OCI-M2 (cell line): Measurements from ENCODE around the gene FAR2.
"Not testable (repeated sequence)": the region's sequence is repeated elsewhere in the genome, so short reads cannot be mapped to it uniquely, and the experiment has no call there.

Experiments
- DNase-seq: peaks from one replicate; lab custom pipeline; 2025; ENCODE audit not compliant: unreplicated experiment; lab: John Stamatoyannopoulos, UW

Gene FAR2

DNA sequence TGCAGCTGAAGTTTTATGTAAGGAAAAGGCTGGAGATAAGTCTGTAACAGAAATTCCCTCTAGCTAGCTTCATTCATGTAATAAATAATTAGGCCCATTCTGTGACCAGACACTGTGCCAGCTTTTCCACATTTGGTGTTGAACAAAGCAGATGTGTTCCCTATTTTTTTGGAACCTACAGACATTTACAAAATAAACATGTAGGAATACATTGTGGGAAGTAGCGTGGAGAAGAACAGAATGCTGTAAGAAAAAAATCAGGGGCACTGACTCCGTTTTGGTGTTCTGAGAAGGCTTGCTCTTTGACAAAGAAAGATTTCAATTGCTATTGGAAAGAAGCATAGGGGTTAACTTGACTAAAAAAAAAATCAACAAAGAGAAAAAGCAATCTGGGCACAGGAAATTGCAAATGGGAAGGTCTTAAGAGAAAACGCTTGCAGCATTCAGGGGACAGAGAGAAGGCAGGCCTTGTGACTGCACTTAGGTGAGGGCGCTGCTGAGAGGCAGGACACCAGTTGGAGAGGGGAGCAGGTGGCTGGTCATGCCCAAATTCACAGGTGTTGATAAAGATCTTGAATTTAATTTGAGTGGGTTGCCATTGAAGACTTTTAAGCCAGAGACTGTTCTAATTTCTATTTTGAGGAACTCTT is 4.0 kb downstream of the FAR2 start:
- DNase-seq = no peak

DNA sequence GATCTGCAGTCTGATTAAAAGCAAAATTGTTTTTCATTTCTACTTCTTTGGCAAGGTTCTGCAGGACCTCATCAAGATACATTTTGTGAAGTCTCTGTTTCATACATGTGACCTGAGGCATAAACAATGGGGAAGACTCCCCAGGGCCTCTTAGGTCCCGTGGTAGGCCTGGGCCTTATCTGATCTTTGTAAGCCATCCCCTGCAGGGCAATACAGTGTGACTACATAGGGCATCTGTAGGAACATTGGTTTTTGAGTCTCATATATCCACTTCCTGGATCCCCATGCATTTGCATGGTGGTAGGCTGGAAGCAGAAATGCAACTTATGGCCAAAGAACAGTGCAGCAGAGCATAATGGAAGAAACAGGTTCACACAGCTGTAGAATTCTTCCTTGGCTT is 6.0 kb downstream of the FAR2 start:
- no peak for DNase-seq

DNA sequence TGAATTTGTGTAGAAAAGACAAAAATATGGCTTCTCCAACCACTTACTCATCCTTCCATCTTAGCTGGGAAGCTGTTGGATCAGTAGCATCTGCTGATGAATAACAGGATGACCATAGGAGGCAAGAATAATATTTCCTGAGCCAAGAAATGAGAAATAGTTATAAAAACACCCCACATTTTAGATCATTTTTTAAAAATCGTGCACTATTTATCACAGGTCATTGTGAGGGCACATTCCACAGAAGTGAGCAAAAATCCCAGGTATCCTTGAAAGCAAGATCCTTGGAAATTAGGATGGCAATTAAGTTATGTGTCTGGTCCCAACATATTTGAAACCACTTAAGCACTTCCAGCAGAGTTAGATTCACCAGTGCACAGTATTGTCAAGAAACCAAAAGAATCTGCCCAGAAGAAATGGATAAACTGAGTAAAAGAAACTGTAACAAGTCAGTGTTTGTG is 8.4 kb downstream of the FAR2 start:
- no peak for DNase-seq

DNA sequence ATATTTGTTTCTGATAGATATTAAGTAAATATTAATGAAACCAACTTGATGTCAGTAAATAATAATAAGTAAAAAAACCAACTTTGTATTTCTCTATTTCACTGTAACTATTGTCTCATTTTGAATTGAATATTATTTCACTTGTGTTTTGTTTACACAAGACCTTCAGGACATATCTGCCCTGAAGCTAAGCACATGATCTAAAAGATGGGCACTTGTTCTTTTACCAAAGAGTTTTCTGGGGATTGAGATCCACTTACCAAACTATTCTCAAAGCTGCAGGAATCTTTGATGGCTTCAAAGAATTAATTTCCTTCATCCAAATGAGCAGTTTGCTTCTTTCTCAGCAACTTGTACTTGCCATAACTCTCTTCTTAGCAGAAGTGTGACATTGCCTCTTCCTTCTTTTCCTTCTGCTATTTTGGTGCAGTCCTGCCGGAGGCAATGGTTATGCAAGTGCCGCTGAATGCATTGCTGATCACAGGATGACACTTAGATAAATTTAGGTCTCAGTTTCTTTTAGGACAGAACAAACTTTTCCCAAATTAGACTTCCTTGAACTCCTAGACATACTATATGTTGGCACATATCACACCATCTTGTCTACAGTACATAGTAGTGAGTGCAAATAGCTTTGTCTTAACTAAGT is 9.2 kb downstream of the FAR2 start:
- DNase-seq = no peak

DNA sequence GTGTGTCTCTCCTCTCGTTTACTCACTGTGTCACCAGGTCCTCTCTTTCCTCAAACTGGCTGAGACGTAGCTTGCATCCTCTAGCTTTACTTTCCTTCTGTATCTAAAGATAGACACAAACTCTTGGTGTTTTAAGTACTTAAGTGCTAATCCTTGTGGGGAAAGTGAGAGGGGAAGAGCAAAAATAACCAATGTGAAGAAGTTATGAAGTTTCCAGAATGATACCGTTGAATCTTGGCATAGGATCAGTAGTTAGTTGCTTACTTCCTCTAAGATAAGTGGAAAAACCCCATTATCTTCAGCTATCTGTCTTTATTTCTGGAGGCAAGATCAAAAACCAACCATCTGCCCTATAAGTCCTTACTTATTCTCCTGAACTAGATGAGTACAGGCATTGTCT is 10.6 kb downstream of the FAR2 start:
- no peak for DNase-seq

DNA sequence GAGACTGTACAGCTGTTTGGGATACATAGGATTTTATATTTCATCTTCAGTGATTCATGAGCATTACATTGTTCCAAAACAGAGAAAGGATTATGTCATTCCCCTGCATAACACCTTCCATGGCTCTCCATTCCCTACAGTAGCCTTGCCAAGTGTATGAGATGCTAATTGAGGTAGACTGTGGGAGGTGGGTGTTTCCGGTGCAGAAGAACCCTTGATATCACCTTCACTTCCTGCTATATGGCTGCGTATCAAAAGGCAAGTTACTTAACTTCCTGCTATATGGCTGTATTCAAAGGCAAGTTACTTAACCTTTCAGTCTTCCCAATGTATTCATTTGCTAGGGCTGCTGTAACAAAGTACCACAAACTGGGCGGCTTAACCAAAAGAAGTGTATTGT is 11.2 kb downstream of the FAR2 start:
- DNase-seq = no peak

DNA sequence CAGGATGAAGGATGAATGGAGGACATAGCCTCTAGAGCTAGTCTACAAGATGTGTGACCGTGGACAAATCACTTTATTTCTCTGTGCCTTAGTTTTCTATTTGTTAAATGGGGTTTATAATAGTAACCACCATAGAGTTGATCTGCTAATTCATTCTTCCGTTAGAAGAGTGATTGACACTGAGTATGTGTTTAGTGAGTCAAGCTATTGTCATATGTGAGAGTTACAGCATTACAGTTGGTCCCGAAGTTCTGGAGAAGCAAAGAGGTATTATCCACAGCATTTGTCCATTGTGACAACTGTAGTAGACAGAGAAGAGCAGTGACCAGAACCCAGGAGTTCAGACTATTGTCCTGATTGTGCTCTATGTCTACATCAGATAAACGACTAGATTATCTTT is 14.1 kb downstream of the FAR2 start:
- no peak for DNase-seq

DNA sequence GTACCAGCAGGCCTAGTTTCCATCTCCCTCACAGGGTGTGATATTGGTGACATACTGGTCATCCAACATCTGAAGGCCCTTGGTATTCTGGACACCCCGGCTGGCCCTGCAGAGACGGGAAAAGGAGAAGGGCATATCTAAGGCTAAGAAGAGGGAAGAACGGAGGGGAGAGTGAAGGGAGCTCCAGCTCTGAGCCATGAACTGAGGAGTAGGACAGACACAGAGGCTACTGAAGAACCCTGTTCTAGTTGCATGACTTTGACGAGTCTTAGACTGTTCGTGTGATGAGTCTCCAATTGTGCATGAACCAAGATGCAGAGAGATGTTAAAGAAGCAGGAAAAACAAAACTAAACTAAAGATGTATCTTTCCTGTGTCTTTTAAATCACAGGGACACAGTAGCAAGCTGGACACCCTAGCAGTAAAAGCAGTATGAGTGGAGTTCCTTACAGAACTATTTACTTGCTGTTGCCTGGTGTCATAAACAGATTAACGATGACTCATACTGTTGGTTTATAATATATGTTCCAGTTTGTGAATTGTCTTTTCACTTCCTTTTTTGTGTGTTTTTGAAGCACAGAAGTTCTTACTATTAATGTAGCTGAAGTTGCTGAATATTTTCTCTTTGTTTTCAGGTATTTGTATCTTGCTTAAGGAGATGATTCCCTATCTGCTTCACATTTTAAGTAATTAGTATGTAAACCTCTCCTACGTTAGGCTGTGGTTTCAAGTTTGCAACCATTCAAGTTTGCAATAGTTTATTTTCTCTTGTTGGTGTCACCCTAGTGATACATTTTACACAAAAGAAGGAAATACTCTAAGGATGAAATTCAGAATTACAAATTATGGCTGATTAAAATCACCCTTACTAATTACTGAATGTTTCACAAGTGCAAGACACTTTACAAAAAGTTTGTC is 15.7 kb downstream of the FAR2 start:
- DNase-seq = no peak

DNA sequence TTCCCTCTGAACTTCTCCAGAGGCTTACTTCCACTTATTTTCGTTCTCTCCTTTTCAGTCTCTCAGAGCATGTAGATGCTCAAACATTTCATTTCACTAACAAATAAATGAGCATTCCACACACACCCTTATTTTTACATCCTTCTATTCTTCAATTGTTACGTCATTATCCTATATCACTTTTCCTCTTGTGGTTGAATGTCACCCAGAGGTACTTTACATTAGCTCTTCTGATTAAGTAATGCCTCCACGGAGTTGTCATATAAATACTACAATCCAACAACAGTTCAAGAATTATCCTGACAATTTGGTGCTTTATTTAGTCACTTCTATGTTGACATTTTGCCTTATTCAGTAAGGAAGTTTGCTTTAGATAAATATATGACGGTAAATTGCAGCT is 18.4 kb downstream of the FAR2 start:
- no peak for DNase-seq

DNA sequence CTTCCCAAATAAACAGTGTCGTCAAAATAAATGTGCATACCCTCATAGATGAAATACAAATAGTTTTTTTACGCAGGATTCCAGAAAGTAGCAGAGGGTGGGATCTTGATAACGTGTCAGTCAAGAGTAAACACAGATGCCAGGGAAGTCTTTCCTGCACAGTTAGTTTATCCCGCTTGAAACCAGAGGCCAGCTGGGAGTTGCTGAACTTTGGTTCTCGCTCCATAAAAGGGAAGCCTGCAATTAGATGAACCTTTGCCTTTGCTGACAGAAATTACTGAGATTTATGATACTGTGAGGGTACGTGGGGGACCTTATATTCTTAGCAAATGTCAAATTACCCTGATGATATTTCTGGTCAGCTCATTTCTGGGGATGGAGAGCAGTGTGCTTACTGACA is 18.9 kb downstream of the FAR2 start:
- DNase-seq = no peak

DNA sequence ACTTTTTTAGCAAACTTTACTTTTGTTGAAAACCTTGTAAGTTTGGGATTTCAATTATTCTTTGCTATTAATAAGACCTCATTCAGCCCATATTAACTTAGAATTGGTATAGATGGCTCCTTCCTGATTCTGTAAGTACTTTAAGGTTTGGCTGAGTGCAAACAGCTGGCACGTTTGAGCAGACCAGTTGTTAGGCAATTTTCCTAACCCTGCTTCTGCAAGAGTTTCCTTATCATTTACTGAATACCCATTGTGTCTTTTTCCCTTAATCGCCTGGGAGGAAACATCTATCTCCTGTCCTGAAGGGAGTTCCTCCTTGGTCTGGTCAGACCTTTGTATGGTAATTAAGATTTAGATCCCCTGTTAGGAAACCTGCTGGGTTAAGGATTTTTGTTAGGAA is 20.9 kb downstream of the FAR2 start:
- not testable (repeated sequence) for DNase-seq

DNA sequence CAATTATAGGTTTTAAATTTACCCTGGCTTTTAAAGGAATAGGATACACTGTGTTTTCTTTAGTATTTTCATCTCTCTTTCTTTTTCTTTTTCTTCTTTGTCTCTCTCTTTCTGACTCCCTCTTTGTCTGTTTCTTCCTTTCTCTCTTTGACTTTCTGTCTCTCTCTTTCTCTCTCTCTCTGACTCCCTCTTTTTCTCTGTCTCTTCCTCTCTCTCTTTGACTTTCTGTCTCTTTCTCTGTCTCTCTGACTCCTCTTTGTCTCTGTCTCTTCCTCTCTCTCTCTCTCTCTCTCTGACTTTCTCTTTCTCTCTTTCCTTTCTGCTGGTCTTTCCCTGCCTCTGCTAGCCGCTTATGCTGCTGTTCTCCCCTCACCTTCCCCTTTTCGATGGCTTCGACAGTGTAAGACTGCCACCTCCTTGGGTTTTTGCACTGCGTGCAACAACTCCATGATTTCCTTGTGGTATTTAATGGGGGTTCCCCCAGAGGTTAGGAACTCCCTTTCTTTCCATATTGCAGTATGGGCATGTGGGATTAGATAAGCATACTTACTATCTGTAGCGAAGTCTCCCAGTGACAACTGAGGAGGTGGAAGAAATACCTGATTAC is 21.5 kb downstream of the FAR2 start:
- not testable (repeated sequence) for DNase-seq

DNA sequence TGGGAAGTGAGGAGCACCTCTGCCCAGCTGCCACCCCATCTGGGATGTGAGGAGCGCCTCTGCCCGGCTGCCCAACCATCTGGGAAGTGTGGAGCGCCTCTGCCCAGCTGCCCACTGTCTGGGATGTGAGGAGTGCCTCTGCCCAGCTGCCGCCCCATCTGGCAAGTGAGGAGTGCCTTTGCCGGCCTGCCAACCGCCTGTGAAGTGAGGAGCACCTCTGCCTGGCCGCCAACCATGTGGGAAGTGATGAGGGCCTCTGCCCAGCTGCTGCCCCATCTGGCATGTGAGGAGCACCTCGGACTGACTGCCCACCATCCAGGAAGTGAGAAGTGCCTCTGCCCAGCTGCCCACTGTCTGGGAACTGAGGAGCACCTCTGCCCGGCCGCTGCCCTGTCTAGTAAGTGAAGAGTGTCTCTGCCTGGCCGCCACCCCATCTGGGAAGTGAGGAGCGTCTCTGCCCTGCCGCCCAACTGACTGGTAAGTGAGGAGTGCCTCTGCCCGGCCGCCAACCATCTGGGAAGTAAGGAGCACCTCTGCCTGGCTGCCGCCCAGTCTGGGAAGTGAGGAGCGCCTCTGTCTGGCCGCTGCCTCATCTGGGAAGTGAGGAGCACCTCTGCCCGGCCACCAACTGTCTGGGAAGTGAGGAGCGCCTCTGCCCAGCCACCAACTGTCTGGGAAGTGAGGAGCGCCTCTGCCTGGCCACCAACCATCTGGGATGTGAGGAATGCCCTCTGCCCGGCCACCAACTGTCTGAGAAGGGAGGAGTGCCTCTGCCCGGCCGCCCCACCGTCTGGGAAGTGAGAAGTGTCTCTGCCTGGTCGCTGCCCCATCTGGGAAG is 22.6 kb downstream of the FAR2 start:
- DNase-seq = no peak

DNA sequence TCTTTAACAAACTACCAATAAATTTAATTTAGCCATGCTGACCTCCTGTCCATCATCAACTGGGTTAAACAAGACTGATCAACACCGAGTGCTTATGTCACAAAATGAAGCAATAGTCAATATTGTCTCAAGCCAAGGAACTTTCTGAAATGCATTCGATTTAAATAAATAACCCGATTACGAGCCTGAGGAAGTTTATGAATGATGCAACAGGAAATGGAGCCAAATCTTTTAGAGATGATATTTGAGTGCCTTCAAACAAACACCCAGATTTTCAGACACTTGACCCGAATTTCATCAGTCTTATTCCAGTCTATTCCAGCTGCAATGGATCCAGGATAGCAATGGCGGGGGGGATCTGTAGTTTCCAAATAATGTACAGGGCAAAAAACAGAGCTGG is 27.9 kb downstream of the FAR2 start:
- DNase-seq = no peak

DNA sequence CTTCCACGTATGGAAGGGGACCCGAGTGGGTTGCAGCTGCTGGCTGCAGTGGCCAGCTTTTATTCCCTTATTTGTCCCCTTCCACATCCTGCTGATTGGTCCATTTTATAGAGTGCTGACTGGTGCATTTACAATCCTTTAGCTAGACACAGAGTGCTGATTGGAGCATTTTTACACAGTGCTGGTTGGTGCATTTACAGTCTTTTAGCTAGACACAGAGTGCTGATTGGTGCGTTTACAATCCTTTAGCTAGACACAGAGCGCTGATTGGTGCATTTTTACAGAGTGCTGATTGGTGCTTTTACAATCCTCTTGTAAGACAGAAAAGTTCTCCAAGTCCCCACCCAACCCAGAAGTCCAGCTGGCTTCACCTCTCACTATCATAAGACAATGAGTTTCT is 33.2 kb downstream of the FAR2 start:
- not testable (repeated sequence) for DNase-seq

DNA sequence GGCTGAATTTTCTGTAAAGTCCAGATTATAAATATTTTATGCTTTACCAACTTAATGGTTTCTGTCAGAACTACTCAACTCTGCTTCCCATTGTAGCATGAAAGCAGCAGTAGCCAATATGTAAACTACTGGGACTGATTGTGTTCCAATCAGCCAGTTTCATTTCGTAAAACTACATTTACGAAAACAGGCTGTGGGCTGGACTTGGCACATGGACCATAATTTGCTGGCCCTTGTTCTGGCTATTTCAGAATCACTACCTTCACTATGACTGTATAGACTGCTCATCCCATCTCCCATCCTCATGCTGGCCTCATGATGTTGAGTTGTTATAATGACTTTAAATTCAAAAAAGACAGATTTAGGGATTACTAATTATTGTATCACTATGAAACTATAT is 38.7 kb downstream of the FAR2 start:
- no peak for DNase-seq

DNA sequence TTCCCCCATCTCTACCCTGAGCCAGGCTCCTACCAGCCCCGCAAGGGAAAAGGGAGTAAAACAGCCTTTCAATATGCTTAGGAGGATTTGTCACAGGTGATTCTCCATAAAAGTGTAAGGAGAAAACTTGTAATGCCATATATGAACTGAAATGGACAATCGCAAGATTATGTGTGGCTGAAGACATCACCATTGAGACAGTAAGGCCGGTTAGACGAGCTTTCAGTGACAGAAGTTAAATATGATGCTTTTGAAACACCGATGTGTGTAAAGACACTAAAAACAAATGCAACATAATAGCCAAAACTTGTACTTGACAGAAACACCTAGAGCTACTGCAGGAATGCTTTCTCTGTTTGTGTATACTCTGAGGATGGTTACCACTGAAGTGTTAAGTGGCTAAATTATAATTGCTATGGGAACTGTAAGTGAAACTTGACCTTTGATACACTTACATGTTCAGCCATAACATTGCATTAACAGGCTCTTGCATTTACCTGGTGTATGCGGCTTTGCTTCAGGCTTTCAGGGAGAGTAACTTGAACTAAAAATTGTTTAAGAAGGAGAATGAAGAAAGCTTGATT is 42.3 kb downstream of the FAR2 start:
- no peak for DNase-seq

DNA sequence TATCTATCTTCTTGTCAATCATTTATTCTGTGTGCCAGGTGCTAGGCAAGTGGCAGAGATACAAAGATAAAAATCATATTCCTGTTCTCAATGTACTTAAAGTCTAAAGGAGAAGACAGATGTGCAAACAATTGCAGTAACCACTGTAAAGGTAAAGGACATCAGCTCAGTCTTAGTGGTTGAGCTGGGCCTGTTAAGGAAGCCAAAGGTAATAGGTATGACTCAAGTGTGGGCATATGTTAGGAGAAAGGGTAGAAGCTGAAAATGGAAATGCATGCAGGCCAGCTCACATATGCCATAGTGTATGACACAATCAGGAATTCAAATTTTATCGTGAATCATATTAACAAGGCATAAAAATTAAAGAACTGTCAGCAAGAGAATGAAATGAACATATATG is 49.8 kb downstream of the FAR2 start:
- no peak for DNase-seq

DNA sequence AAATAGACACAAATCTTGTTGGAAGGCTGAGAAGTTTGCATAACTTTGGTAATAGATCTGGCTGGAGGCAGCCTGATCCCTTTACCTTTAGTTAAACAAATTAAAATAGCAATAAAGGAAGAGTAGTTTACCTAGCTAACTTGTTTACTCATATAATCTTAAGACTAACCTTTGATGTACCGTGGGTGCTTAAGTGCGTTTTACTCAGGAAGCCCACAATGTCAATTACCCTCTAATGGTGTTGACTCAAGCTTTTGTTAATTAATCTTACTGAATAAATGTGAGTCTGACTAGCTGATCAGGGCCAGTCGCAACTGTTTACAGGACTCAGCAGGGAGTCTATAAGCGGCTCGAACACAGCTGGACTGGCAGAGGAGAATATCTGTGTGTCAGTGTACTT is 51.5 kb downstream of the FAR2 start:
- no peak for DNase-seq

DNA sequence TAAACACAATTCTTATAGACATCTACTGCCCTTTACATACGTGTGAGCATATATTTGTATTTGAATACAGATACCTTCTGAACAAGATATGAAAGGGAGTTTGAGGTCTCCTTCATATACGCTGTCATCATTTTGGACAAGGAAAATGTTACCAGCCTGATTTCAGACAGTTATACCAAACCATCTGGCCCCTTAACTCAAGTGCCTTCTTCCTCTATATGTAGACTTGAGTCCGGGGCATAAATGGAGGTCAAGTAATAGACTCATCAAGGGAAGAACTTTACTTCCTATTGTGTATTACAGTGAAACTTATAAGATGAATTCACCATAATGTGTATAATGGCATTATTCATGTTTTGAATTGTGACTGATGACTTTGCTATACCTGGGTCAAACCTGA is 52.2 kb downstream of the FAR2 start:
- no peak for DNase-seq
